GM21786 (cell line): Measurements from ENCODE around the gene COL11A1.
"Not testable (repeated sequence)": the region's sequence is repeated elsewhere in the genome, so short reads cannot be mapped to it uniquely, and the experiment has no call there.

Experiments
- ATAC-seq: cut with Tn5 transposase; IDR thresholded peaks from one replicate; pipeline ENCODE4 v1.9.1; 2021; ENCODE audit not compliant: unreplicated experiment

The COL11A1 gene

GRCh38 chr1:102840741-102841140, 267.6 kb downstream of the COL11A1 start:
- ATAC-seq = no peak

GRCh38 chr1:102838016-102838415, 270.3 kb downstream of the COL11A1 start:
- ATAC-seq = no peak

- ATAC-seq = no peak
These were observed 270.8 kb downstream of the COL11A1 start for GRCh38 chr1:102837551-102837950.

- ATAC-seq = no peak
These were observed 271.3 kb downstream of the COL11A1 start for GRCh38 chr1:102836991-102837390.

- ATAC-seq = no peak
These were observed 273.5 kb downstream of the COL11A1 start for GRCh38 chr1:102834688-102835320.

- ATAC-seq = no peak
These were observed 275.2 kb downstream of the COL11A1 start for GRCh38 chr1:102833151-102833550.

GRCh38 chr1:102826706-102827105, 281.6 kb downstream of the COL11A1 start:
- not testable (repeated sequence) for ATAC-seq
